ENCODE data around the gene ZNF416. TPM values are rescaled to one million over a fixed set of nuclear protein-coding genes. Genes with fewer than 3 reads are reported as not detected.

Gene ZNF416
- polyA plus RNA-seq, 1 of the 3 experiments (the other 2 are of a cell fraction) = 2.0 TPM

- Histone ChIP-seq H3F3A (replicated peaks; ENCODE audit: insufficient read depth) (no peaks in the 10 kb centered on the region), H2AFZ (ENCODE audit: low read depth) (no peak overlapping the region), H3K9ac (no peak overlapping the region), H3K9me2 (no peaks in the 10 kb centered on the region), H3K9me3 (peaks cover 8% of the 10 kb centered on the region; the same call in 1 of the 2 replicates), H3K36me3 (replicated peaks in 1 of 2; ENCODE audit: control insufficient read depth in 1 of 2, insufficient read depth in 2 of 2, low read length in 1 of 2) (peaks cover 72 to 90% of the 10 kb centered on the region in 2 experiments), H3K4me2 (no peak overlapping the region), H3K79me2 (ENCODE audit: insufficient read depth) (peaks cover 12% of the 10 kb centered on the region; the same call in 1 of the 2 replicates), H4K20me1 (ENCODE audit: insufficient read depth) (no peaks in the 10 kb centered on the region), H3K4me1 (ENCODE audit: control insufficient read depth in 1 of 2, insufficient read depth in 2 of 2, low read depth in 1 of 2, low read length in 1 of 2) (no peaks in the 10 kb centered on the region), H3K27ac (ENCODE audit: low read depth in 2 of 2, low read length in 1 of 2) (no peak overlapping the region), H3K4me3 (ENCODE audit: low read depth in 2 of 2, low read length in 1 of 2) (peak overlapping the region in 1 of 2 experiments; percentile 8; a peak in 1 of 4 replicates), H3K27me3 (ENCODE audit: insufficient read depth) (no peaks in the 10 kb centered on the region)
- ChIA-PET CTCF (interaction anchor here (0.9 kb wide), 1 partner anchor 26 kb away, joined by 4 read pairs; the partner anchor contains the start of gene ZNF416), POLR2A (no interaction called here)
- WGBS (ENCODE audit: low lambda C conversion rate) = 85% methylated on average over 2 of the region's 2 CpGs
- TF ChIP-seq MEF2A (IDR thresholded peaks at IDR 0.05; ENCODE audit: borderline replicate concordance, low read depth) (no peak), MXI1 (IDR thresholded peaks at IDR 0.05; ENCODE audit: low read depth, low read length) (no peak), RAD21 (IDR thresholded peaks at IDR 0.05; ENCODE audit: low read length) (no peak), USF2 (IDR thresholded peaks at IDR 0.05; ENCODE audit: borderline replicate concordance, low read depth, low read length) (no peak)
- DNase-seq = no peak
Measured at GRCh38 chr19:57552432-57552831, 26.3 kb downstream of the ZNF416 start.

DNA sequence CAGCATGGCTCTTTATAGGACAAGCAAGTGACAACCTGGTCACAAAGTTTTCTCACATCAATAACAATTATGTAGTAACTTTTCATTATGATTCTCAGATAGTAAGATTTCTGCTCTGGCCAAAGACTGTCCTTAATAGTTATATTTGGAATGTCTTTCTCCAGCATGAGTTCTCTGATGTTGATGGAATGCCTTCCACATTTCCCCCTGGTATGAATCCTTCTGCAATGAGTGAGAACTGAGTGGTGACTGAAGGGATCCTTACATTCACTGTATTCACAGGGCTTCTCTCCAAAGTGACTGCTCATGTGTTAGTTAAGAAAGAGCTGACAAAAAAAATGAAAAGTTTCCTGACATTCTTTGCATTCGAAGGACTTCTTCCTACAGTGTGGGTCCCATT lies 32.2 kb downstream of the ZNF416 start:
- H3K27ac ChIP-seq (ENCODE audit: low read depth in 2 of 2, low read length in 1 of 2) = no peak overlapping the region
- DNase-seq = no peak
- H3K4me2 ChIP-seq = no peak overlapping the region
- peaks cover 2% of the 10 kb centered on the region for H3F3A ChIP-seq (replicated peaks; ENCODE audit: insufficient read depth)
- CTCF ChIA-PET = no interaction called here
- H3K9me3 ChIP-seq = peaks cover 30% of the 10 kb centered on the region; the same call in 1 of the 2 replicates
- H3K4me1 ChIP-seq (ENCODE audit: control insufficient read depth in 1 of 2, insufficient read depth in 2 of 2, low read depth in 1 of 2, low read length in 1 of 2) = no peaks in the 10 kb centered on the region
- no peaks in the 10 kb centered on the region for H3K9me2 ChIP-seq
- no peaks in the 10 kb centered on the region for H3K27me3 ChIP-seq (ENCODE audit: insufficient read depth)
- H3K79me2 ChIP-seq (ENCODE audit: insufficient read depth) = peaks cover 4% of the 10 kb centered on the region; the same call in 1 of the 2 replicates
- H3K9ac ChIP-seq = no peak overlapping the region
- POLR2A ChIA-PET = no interaction called here
- H3K4me3 ChIP-seq (ENCODE audit: low read depth in 2 of 2, low read length in 1 of 2) = peak overlapping the region in 1 of 2 experiments; percentile 28; a peak in 1 of 4 replicates
- TF ChIP-seq FOXJ3 (CRISPR knock-in tag; IDR thresholded peaks at IDR 0.05) (no peak), SMC3 (IDR thresholded peaks at IDR 0.05; ENCODE audit: low read depth, low read length) (no peak)
- H3K36me3 ChIP-seq (replicated peaks in 1 of 2; ENCODE audit: control insufficient read depth in 1 of 2, insufficient read depth in 2 of 2, low read length in 1 of 2) = peaks cover 80 to 100% of the 10 kb centered on the region in 2 experiments
- WGBS (ENCODE audit: low lambda C conversion rate) = 88% methylated on average over 1 of the region's 1 CpG
- H2AFZ ChIP-seq (ENCODE audit: low read depth) = no peak overlapping the region
- H4K20me1 ChIP-seq (ENCODE audit: insufficient read depth) = no peaks in the 10 kb centered on the region

DNA sequence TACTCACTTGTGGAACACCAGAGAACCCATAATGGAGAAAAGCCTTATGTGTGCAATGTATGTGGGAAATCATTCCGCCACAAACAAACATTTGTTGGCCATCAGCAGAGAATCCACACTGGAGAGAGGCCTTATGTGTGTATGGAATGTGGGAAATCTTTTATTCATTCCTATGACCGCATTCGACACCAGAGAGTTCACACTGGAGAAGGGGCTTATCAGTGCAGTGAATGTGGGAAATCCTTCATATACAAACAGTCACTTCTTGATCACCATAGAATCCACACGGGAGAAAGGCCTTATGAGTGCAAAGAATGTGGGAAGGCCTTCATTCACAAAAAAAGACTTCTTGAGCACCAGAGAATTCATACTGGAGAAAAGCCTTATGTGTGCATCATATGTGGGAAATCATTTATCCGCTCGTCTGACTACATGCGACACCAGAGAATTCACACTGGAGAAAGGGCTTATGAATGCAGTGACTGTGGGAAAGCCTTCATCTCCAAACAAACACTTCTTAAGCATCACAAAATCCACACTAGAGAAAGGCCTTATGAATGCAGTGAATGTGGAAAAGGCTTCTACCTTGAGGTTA lies 40.7 kb downstream of the ZNF416 start:
- Histone ChIP-seq H3F3A (replicated peaks; ENCODE audit: insufficient read depth) (peaks cover 11% of the 10 kb centered on the region), H3K4me3 (ENCODE audit: low read depth in 2 of 2, low read length in 1 of 2) (peak overlapping the region in 1 of 2 experiments; percentile 6; a peak in 1 of 4 replicates), H3K27me3 (ENCODE audit: insufficient read depth) (no peaks in the 10 kb centered on the region), H4K20me1 (ENCODE audit: insufficient read depth) (no peaks in the 10 kb centered on the region), H3K9me3 (peaks cover 36% of the 10 kb centered on the region), H3K9me2 (no peaks in the 10 kb centered on the region), H3K36me3 (replicated peaks in 1 of 2; ENCODE audit: control insufficient read depth in 1 of 2, insufficient read depth in 2 of 2, low read length in 1 of 2) (peaks cover 79 to 88% of the 10 kb centered on the region in 2 experiments), H3K27ac (ENCODE audit: low read depth in 2 of 2, low read length in 1 of 2) (no peak overlapping the region), H2AFZ (ENCODE audit: low read depth) (no peak overlapping the region), H3K9ac (no peak overlapping the region), H3K79me2 (ENCODE audit: insufficient read depth) (peaks cover 2% of the 10 kb centered on the region; the same call in 1 of the 2 replicates), H3K4me2 (no peak overlapping the region), H3K4me1 (ENCODE audit: control insufficient read depth in 1 of 2, insufficient read depth in 2 of 2, low read depth in 1 of 2, low read length in 1 of 2) (no peaks in the 10 kb centered on the region)
- ChIA-PET CTCF (no interaction called here), POLR2A (no interaction called here)
- WGBS (ENCODE audit: low lambda C conversion rate) = 94% methylated on average over 7 of the region's 7 CpGs
- no peak for DNase-seq
- no peak for TF ChIP-seq MXI1 (IDR thresholded peaks at IDR 0.05; ENCODE audit: low read depth, low read length)
- no peak for TF ChIP-seq GATA2 (CRISPR knock-in tag; IDR thresholded peaks at IDR 0.05)
- TF ChIP-seq JUND (IDR thresholded peaks at IDR 0.05) = no peak
- TF ChIP-seq IRF3 (IDR thresholded peaks at IDR 0.05; ENCODE audit: low read depth, low read length) = no peak
- TF ChIP-seq SIN3A (IDR thresholded peaks at IDR 0.05; ENCODE audit: borderline replicate concordance, low read depth, low read length) = no peak
- TF ChIP-seq TEAD4 (IDR thresholded peaks at IDR 0.05; ENCODE audit: borderline replicate concordance, insufficient read depth) = no peak
- no peak for TF ChIP-seq RCOR1 (IDR thresholded peaks at IDR 0.05; ENCODE audit: low read length)
- TF ChIP-seq, protein P1, sequence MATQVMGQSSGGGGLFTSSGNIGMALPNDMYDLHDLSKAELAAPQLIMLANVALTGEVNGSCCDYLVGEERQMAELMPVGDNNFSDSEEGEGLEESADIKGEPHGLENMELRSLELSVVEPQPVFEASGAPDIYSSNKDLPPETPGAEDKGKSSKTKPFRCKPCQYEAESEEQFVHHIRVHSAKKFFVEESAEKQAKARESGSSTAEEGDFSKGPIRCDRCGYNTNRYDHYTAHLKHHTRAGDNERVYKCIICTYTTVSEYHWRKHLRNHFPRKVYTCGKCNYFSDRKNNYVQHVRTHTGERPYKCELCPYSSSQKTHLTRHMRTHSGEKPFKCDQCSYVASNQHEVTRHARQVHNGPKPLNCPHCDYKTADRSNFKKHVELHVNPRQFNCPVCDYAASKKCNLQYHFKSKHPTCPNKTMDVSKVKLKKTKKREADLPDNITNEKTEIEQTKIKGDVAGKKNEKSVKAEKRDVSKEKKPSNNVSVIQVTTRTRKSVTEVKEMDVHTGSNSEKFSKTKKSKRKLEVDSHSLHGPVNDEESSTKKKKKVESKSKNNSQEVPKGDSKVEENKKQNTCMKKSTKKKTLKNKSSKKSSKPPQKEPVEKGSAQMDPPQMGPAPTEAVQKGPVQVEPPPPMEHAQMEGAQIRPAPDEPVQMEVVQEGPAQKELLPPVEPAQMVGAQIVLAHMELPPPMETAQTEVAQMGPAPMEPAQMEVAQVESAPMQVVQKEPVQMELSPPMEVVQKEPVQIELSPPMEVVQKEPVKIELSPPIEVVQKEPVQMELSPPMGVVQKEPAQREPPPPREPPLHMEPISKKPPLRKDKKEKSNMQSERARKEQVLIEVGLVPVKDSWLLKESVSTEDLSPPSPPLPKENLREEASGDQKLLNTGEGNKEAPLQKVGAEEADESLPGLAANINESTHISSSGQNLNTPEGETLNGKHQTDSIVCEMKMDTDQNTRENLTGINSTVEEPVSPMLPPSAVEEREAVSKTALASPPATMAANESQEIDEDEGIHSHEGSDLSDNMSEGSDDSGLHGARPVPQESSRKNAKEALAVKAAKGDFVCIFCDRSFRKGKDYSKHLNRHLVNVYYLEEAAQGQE (IDR thresholded peaks at IDR 0.05; ENCODE audit: low read depth, low read length) = no peak
- no peak for TF ChIP-seq PBX3 (IDR thresholded peaks at IDR 0.05)

All from SK-N-SH (cell line).